SU-DHL-6 (cell line): Measurements from ENCODE around the gene CDKAL1.

Experiments
- H2AFZ ChIP-seq: fragments of 200-600 bp; sonication (generic); 2 replicates; pipeline ENCODE4 v1.6.1; 2014; ENCODE audit warnings: low read depth, mild to moderate bottlenecking, moderate library complexity, mixed read lengths, antibody characterized with exemption, low read length; ENCODE audit not compliant: severe bottlenecking
- H3F3A ChIP-seq: fragments of 200-600 bp; shearing (Covaris generic); 2 replicates; pipeline ENCODE4 v1.6.0; 2016; ENCODE audit warnings: antibody characterized with exemption, mild to moderate bottlenecking; ENCODE audit not compliant: insufficient read depth
- H3K27ac ChIP-seq: fragments of 200-600 bp; sonication (generic); 2 replicates; pipeline ENCODE4 v1.5.1; 2016; ENCODE audit warnings: low read depth, mild to moderate bottlenecking, low read length, moderate library complexity, mixed read lengths
- H3K27me3 ChIP-seq: fragments of 200-600 bp; sonication (generic), shearing (Covaris generic); 2 replicates; pipeline ENCODE4 v1.6.0; 2014; ENCODE audit warnings: mild to moderate bottlenecking, low read length
- H3K36me3 ChIP-seq: fragments of 200-600 bp; sonication (generic); 2 replicates; pipeline ENCODE4 v1.6.1; 2014; ENCODE audit warnings: mild to moderate bottlenecking, low read length, mixed read lengths
- H3K4me2 ChIP-seq: fragments of 300-600, 200-600 bp; shearing (Covaris generic), sonication (generic); 2 replicates; pipeline ENCODE4 v1.6.0; 2014; ENCODE audit warnings: low read length, low read depth, mild to moderate bottlenecking; ENCODE audit not compliant: poor library complexity, severe bottlenecking
- H3K4me3 ChIP-seq: fragments of 200-600 bp; sonication (generic); 2 replicates; pipeline ENCODE4 v1.5.1; 2014; ENCODE audit warnings: antibody characterized with exemption, low read length, mild to moderate bottlenecking, mixed read lengths; ENCODE audit not compliant: insufficient read depth, poor library complexity, severe bottlenecking
- H3K79me2 ChIP-seq: fragments of 200-600 bp; sonication (generic); 2 replicates; pipeline ENCODE4 v1.6.1; 2014; ENCODE audit warnings: mild to moderate bottlenecking, low read length, moderate library complexity; ENCODE audit not compliant: insufficient read depth
- H3K9ac ChIP-seq: fragments of 200-600 bp; sonication (generic); 2 replicates; pipeline ENCODE4 v1.7.0; 2014; ENCODE audit warnings: mild to moderate bottlenecking, low read length
- H3K9me2 ChIP-seq: fragments of 200-600 bp; sonication (generic); replicated peaks from 2 replicates; pipeline ENCODE4 v1.6.1; 2014; ENCODE audit warnings: low read length; ENCODE audit not compliant: insufficient read depth
- H3K9me3 ChIP-seq: fragments of 200-600 bp; sonication (generic); 2 replicates; pipeline ENCODE4 v1.6.1; 2014; ENCODE audit warnings: low read length, mixed read lengths; ENCODE audit not compliant: insufficient read depth
- H4K20me1 ChIP-seq: fragments of 200-600 bp; sonication (generic); 2 replicates; pipeline ENCODE4 v1.6.1; 2014; ENCODE audit warnings: low read depth, mild to moderate bottlenecking, antibody characterized with exemption, low read length, moderate library complexity, mixed read lengths
- EZH2phosphoT487 ChIP-seq: fragments of 200-600 bp; sonication (generic), shearing (Covaris generic); conservative IDR thresholded peaks from 2 replicates; pipeline ENCODE4 v1.6.1; 2018; ENCODE audit warnings: mild to moderate bottlenecking, antibody characterized with exemption, low read length, moderate library complexity, mixed read lengths
- TF ChIP-seq, protein P1 (sequence below): fragments of 200-600 bp; sonication (generic); IDR thresholded peaks from one replicate; pipeline ENCODE4 v1.5.1; 2017; ENCODE audit warnings: antibody characterized with exemption, mild to moderate bottlenecking, low read length, moderate library complexity; ENCODE audit not compliant: insufficient read depth, poor library complexity, severe bottlenecking

Gene CDKAL1

DNA sequence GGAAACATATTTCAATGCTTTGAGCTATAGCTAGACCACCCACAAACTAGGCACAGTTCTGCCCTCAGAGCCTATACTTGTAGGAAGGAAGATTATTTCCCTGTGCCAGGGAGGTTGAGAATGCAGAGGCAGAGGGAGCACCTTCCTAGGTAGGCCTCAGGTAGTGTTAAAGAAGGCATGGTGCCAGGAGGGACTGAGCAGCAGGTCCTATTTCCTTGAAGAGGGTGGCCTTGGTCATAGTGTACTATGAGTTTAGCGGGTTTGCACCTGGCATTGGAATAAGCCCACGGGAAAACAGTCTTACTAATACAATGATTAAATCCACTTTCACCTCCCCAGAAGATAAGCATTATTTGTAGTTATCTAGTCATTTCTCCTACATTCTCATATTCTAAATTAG, 375.4 kb downstream of the CDKAL1 start:
- no peak overlapping the region for H3K4me2 ChIP-seq

DNA sequence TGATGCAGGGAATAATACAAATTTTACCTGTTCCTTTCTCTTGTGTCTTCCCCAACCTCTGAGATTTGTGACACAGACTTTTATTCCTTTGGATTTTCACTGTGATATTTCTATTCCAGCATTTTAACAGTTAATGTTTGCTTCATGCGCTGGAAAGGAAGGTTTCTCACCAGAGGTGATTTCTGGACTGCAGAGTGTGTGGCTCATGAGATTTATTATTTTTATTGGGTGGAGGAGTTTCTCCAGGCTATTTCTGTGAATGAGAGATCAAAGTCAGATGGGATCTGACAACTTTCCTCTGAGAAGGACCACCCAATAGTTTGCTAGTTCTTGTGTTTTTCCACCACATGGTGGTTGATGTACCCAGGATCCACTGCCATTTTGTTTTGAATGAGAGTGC, 377.5 kb downstream of the CDKAL1 start:
- Histone ChIP-seq H3K4me2 (no peak overlapping the region), H4K20me1 (no peaks in the 10 kb centered on the region), H3K4me3 (no peak overlapping the region)

More for the DNA sequence above, 375.4 kb downstream of the CDKAL1 start:
- Histone ChIP-seq H3K9me2 (no peaks in the 10 kb centered on the region), H2AFZ (no peak overlapping the region), H3K27ac (no peak overlapping the region), H3K4me3 (no peak overlapping the region), H3K79me2 (no peaks in the 10 kb centered on the region), H3K9ac (no peak overlapping the region), H3K27me3 (no peaks in the 10 kb centered on the region), H4K20me1 (no peaks in the 10 kb centered on the region), H3F3A (no peaks in the 10 kb centered on the region), H3K9me3 (no peaks in the 10 kb centered on the region; the same call in 1 of the 2 replicates), H3K36me3 (no peaks in the 10 kb centered on the region)
- no peak for TF ChIP-seq EZH2phosphoT487
- TF ChIP-seq, protein P1, sequence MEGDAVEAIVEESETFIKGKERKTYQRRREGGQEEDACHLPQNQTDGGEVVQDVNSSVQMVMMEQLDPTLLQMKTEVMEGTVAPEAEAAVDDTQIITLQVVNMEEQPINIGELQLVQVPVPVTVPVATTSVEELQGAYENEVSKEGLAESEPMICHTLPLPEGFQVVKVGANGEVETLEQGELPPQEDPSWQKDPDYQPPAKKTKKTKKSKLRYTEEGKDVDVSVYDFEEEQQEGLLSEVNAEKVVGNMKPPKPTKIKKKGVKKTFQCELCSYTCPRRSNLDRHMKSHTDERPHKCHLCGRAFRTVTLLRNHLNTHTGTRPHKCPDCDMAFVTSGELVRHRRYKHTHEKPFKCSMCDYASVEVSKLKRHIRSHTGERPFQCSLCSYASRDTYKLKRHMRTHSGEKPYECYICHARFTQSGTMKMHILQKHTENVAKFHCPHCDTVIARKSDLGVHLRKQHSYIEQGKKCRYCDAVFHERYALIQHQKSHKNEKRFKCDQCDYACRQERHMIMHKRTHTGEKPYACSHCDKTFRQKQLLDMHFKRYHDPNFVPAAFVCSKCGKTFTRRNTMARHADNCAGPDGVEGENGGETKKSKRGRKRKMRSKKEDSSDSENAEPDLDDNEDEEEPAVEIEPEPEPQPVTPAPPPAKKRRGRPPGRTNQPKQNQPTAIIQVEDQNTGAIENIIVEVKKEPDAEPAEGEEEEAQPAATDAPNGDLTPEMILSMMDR, result no peak

DNA sequence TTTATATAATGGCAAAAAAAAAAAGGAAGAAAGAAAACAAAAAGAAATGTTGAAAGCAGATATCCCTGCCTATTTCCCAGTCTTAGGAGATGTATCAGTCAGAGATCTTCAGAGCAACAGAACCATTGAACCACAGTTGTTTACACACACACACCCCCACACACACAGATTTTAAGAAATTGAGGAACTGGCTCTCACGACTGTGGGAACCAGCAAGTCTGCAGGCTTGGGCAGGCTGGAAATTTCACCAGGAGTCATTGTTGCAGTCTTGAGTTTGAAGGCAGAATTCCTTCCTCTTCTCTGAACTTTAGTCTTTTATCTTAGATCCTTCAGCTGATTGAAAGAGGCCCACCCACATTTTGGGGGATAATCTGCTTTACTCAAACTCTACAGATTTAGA, 380.9 kb downstream of the CDKAL1 start:
- H3K4me3 ChIP-seq, result no peak overlapping the region
- no peaks in the 10 kb centered on the region for H3F3A ChIP-seq
- H3K27ac ChIP-seq, result no peak overlapping the region
- H4K20me1 ChIP-seq, result no peaks in the 10 kb centered on the region
- no peak overlapping the region for H2AFZ ChIP-seq
- no peaks in the 10 kb centered on the region for H3K27me3 ChIP-seq
- no peak overlapping the region for H3K4me2 ChIP-seq
- no peaks in the 10 kb centered on the region for H3K79me2 ChIP-seq
- TF ChIP-seq, protein P1, result no peak
- no peak for TF ChIP-seq EZH2phosphoT487
- H3K36me3 ChIP-seq, result no peaks in the 10 kb centered on the region
- no peak overlapping the region for H3K9ac ChIP-seq
- H3K9me2 ChIP-seq, result no peaks in the 10 kb centered on the region
- peaks cover 7% of the 10 kb centered on the region; the same call in 1 of the 2 replicates for H3K9me3 ChIP-seq

More for the DNA sequence above, 377.5 kb downstream of the CDKAL1 start:
- Histone ChIP-seq H2AFZ (no peak overlapping the region), H3K27ac (no peak overlapping the region), H3K36me3 (no peaks in the 10 kb centered on the region), H3K79me2 (no peaks in the 10 kb centered on the region), H3K9ac (no peak overlapping the region), H3K9me3 (peaks cover 7% of the 10 kb centered on the region; the same call in 1 of the 2 replicates), H3K27me3 (no peaks in the 10 kb centered on the region), H3K9me2 (no peaks in the 10 kb centered on the region), H3F3A (no peaks in the 10 kb centered on the region)
- TF ChIP-seq, protein P1, result no peak
- TF ChIP-seq EZH2phosphoT487, result no peak
